Stomach (tissue), 9 donors: ENCODE data around the gene C4orf50. TPM values are rescaled to one million over a fixed set of nuclear protein-coding genes. Genes with fewer than 3 reads are reported as not detected.

ENCODE experiments used
- DNase-seq, 2 donors: peaks; one replicate each; pipeline versions ENCODE4 v3.0.0 to v3.0.0-alpha.2; 2013 to 2019
- H3K27ac ChIP-seq, 5 donors: fragments of 200-600 bp in 4 of 5; sonication (generic) in 4 of 5; one replicate each; pipeline ENCODE4 v1.5.1; 2013 to 2019; ENCODE audit warnings: mild to moderate bottlenecking in 1 of 5, moderate library complexity in 1 of 5
- H3K27me3 ChIP-seq, 3 donors: fragments of 200-600 bp; sonication (generic); one replicate each; pipeline ENCODE4 v1.5.1; 2017 to 2019; ENCODE audit warnings: mixed run types in 1 of 3
- H3K36me3 ChIP-seq, 4 donors: fragments of 200-600 bp; sonication (generic); 1 replicate in 3 of 4; 2 replicates in 1 of 4; pipeline ENCODE4 v1.5.1; 2016 to 2019
- H3K4me1 ChIP-seq, 4 donors: fragments of 200-600 bp; sonication (generic); one replicate each; pipeline ENCODE4 v1.5.1; 2016 to 2019
- H3K4me3 ChIP-seq, 4 donors: fragments of 200-600 bp; sonication (generic) in 3 of 4; one replicate each; pipeline ENCODE4 v1.5.1; 2016 to 2019; ENCODE audit warnings: mild to moderate bottlenecking in 1 of 4
- H3K9me3 ChIP-seq, 4 donors: fragments of 200-600 bp; sonication (generic); one replicate each; pipeline ENCODE4 v1.5.1; 2016 to 2019
- CTCF ChIP-seq, 7 experiments: fragments of 450-650 bp in 4 of 7; fragments of 200-600 bp in 3 of 7; sonication (generic) in 3 of 7; IDR thresholded peaks; one replicate each; pipeline ENCODE4 v1.5.1; 2016 to 2019; ENCODE audit warnings: antibody characterized with exemption in 7 of 7, control low read depth in 2 of 7, mild to moderate bottlenecking in 1 of 7
- EP300 ChIP-seq: sonication (generic); formaldehyde crosslinking; IDR thresholded peaks from one replicate; pipeline ENCODE4 v1.6.1; 2017; ENCODE audit warnings: antibody characterized with exemption
- POLR2A ChIP-seq, 4 donors: fragments of 450-650 bp; IDR thresholded peaks; one replicate each; pipeline ENCODE4 v1.6.1; 2016; ENCODE audit warnings: antibody characterized with exemption in 4 of 4, control low read depth in 2 of 4, mild to moderate bottlenecking in 1 of 4, moderate library complexity in 1 of 4
- POLR2AphosphoS5 ChIP-seq, 3 donors: sonication (generic); formaldehyde crosslinking; IDR thresholded peaks; one replicate each; pipeline ENCODE4 v1.6.1; 2016; ENCODE audit warnings: antibody characterized with exemption in 3 of 3
- WGBS, 5 donors: extraction: QIAGEN DNeasy Blood & Tissue Kit in 3 of 5; methylation state at CpG; one replicate each; pipeline versions ENCODE4 v1.1.5 to v1.1.7; 2013 to 2018; 5-methylcytosine and 5-hydroxymethylcytosine counted together
- intact Hi-C: fragments of 100-400 bp; cut with DNase I; formaldehyde crosslinking; loops from one replicate; pipeline ENCODE4 v1.15.1; 2023; ENCODE audit warnings: low total_unique reads
- polyA plus RNA-seq, 3 donors: library from polyadenylated mRNA; stranded (reverse); fragments of 200-250 nt; gene quantifications; one replicate each; pipeline ENCODE4 v1.2.3, GENCODE V29; 2013
- total RNA-seq, 5 donors: library from RNA; depleted of rRNA; stranded (reverse); fragments of >200 nt; gene quantifications; one replicate each; pipeline versions ENCODE4 v1.1.0 to v1.2.3, GENCODE V29; 2014 to 2016
- donor health status: healthy with polysubstance abuse.
- donor health status: Bipolar disorder and iron deficiency.
- donor health status: healthy.

The C4orf50 gene
- total and polyA plus RNA-seq, 8 donors: under 0.01 to 1.8 (median 0.85) TPM; not detected in 4

GRCh38 chr4:6038711-6039110 is 20.5 kb upstream of the C4orf50 start:
- H3K27me3 ChIP-seq: peaks cover 0 to 13% (median 0%) of the 10 kb centered on the region in 3 donors
- no peak overlapping the region for H3K27ac ChIP-seq
- H3K36me3 ChIP-seq: no peaks in the 10 kb centered on the region
- no peaks in the 10 kb centered on the region for H3K4me1 ChIP-seq
- no peak overlapping the region for H3K4me3 ChIP-seq
- 72 to 83% (median 80%) methylated on average over 6 to 8 of the region's 8 CpGs for WGBS, 5 donors
- no peak for TF ChIP-seq POLR2A (IDR thresholded peaks at IDR 0.05)
- no peaks in the 10 kb centered on the region for H3K9me3 ChIP-seq
- DNase-seq: no peak
- intact Hi-C loops: no loop called here

GRCh38 chr4:6035786-6036185 is 17.6 kb upstream of the C4orf50 start:
- WGBS, 5 donors: 87 to 98% (median 94%) methylated on average over 10 to 16 of the region's 16 CpGs
- TF ChIP-seq POLR2A (IDR thresholded peaks at IDR 0.05) (no peak), CTCF (IDR thresholded peaks at IDR 0.05) (no peak), POLR2AphosphoS5 (IDR thresholded peaks at IDR 0.05) (no peak), EP300 (no peak)
- H3K36me3 ChIP-seq: no peaks in the 10 kb centered on the region
- no peak overlapping the region for H3K27ac ChIP-seq
- DNase-seq: no peak
- H3K9me3 ChIP-seq: no peaks in the 10 kb centered on the region
- H3K4me1 ChIP-seq: peaks cover 0 to 12% (median 0%) of the 10 kb centered on the region in 4 donors
- intact Hi-C loops: no loop called here
- H3K4me3 ChIP-seq: no peak overlapping the region
- no peaks in the 10 kb centered on the region for H3K27me3 ChIP-seq

GRCh38 chr4:6033381-6033780 is 15.2 kb upstream of the C4orf50 start:
- TF ChIP-seq POLR2A (IDR thresholded peaks at IDR 0.05) (no peak), CTCF (IDR thresholded peaks at IDR 0.05) (no peak), POLR2AphosphoS5 (IDR thresholded peaks at IDR 0.05) (no peak), EP300 (no peak)
- 65 to 87% (median 69%) methylated on average over 4 of the region's 4 CpGs for WGBS, 5 donors
- Histone ChIP-seq H3K4me3 (no peak overlapping the region), H3K27me3 (no peaks in the 10 kb centered on the region), H3K4me1 (peaks cover 0 to 12% (median 0%) of the 10 kb centered on the region in 4 donors), H3K9me3 (no peaks in the 10 kb centered on the region), H3K36me3 (no peaks in the 10 kb centered on the region), H3K27ac (peak overlapping the region in 2 of 5 donors; percentile 20 to 61)
- intact Hi-C loops: no loop called here
- no peak for DNase-seq

GRCh38 chr4:6032249-6033244 is 14.3 kb upstream of the C4orf50 start:
- DNase-seq: peak; percentile 37 to 72
- peaks cover 0 to 12% (median 0%) of the 10 kb centered on the region in 4 donors for H3K4me1 ChIP-seq
- 48 to 63% (median 54%) methylated on average over 11 of the region's 11 CpGs for WGBS, 5 donors
- H3K36me3 ChIP-seq: no peaks in the 10 kb centered on the region
- TF ChIP-seq POLR2A (IDR thresholded peaks at IDR 0.05): no peak
- no peak for TF ChIP-seq EP300
- peak in 2 of 7 experiments; percentile 23 to 68 for TF ChIP-seq CTCF (IDR thresholded peaks at IDR 0.05)
- TF ChIP-seq POLR2AphosphoS5 (IDR thresholded peaks at IDR 0.05): peak in 1 of 3 donors; percentile 11
- H3K9me3 ChIP-seq: no peaks in the 10 kb centered on the region
- H3K27me3 ChIP-seq: no peaks in the 10 kb centered on the region
- no peak overlapping the region for H3K4me3 ChIP-seq
- intact Hi-C loops: no loop called here
- H3K27ac ChIP-seq: peak overlapping the region in 3 of 5 donors; percentile 20 to 61 (median 25)
